HG02885 (cell line): ENCODE results near the gene GPC3.
"Not testable (repeated sequence)": the region's sequence is repeated elsewhere in the genome, so short reads cannot be mapped to it uniquely, and the experiment has no call there.

Experiments
- ATAC-seq: cut with Tn5 transposase; IDR thresholded peaks from one replicate; pipeline ENCODE4 v1.9.1; 2021; ENCODE audit warnings: mild to moderate bottlenecking; ENCODE audit not compliant: unreplicated experiment, poor library complexity

GPC3 gene

DNA sequence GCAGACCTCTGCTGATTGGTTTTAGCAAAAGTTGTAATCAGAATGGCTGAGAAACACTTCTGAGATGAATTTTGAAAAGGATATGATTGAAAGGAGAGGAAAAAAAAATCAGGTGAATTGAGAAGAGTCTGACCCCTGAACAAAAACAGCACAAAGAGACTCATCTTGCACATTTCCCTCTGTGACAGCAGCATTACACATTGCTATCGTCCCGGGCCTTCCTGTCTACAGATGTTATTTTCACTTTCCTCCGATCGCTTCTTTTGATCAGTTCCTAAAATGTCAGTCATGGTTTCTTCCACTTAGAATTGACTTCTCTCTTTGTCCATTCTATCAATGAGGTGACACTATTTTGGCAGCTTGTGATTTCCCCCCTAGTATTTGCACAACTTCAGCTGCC, 262.6 kb downstream of the GPC3 start:
- no peak for ATAC-seq

DNA sequence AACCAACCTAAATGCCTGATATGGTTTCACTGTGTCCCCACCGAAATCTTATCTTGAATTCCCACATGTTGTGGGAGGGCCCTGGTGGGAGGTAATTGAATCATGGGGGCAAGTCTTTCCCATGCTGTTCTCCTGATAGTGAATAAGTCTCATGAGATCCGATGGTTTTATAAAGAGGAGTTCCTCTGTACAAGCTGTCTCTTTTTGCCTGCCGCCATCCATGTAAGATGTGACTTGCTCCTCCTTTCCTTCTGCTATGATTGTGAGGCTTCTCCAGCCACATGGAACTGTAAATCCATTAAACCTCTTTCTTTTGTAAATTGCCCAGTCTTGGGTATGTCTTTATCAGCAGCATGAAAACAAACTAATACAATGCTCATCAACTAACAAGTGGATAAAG, 265.1 kb downstream of the GPC3 start:
- ATAC-seq = not testable (repeated sequence)

DNA sequence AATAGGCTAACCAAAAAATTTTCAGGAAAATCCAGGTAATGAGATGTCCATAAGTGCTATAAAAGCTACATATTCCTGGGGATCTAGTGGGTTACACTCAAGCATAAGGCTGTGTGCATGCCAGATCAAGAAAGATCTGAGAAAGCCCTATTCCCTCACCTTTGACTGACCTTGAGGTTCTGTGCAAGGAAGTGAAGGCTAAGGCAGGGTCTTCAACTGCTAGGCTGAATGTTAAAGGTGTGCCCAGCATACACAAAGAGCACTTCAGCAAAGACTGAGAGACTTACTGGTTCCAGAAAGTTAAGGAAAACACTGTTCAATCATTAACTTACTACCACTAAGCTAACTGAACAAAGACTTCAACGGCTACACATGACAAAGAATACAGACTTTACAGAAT, 269.7 kb downstream of the GPC3 start:
- ATAC-seq = no peak

DNA sequence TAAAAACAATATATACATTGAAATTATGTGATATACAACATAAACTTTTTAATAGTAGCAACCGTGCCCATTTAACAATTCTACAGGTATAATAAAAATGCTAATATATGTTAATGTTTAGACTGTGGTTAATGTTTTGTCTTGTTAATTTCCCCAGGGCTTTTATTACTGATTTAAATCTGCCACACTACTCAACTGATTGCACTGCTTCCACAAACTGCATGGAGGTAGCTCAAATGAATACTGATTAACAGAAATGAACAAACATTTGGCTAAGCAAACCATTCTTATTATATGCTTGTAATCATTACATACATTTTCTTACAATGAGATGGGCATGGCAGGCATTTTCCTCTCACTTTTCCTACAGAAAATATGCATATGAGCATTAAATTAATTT, 275.9 kb downstream of the GPC3 start:
- no peak for ATAC-seq

DNA sequence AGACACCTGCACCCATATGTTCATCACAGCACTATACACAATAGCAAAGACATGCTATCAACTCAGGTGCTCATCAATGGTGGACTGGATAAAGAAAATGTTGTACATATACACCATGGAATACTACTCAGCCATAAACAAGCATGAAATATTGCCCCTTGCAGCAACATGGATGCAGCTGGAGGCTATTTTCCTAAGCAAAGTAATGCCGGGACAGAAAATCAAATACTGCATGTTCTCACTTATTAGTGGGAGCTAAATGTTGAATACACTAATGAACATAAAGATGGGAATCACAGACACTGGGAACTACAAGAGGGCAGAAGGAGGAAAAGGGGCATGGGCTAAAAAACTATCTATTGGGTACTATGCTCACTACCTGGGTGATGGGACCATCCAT, 278.5 kb downstream of the GPC3 start:
- no peak for ATAC-seq

DNA sequence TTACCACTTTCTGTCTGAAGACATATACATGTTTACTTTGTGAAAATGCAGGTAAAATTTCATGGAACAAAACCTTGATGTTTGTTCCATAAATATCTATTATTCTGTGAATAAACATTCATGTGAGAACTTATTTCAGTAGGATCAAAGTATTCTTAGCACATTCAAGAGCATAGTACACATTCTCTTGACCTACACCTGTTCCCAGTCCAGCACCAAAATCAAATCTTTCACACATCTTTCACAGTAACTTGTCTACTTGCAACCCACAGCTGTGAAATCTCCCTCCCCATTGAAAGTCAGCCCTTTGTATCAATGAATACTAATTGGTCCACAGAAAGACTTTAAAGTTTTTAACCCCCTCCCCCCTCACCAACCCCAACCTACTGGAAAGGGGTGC, 283.2 kb downstream of the GPC3 start:
- no peak for ATAC-seq

DNA sequence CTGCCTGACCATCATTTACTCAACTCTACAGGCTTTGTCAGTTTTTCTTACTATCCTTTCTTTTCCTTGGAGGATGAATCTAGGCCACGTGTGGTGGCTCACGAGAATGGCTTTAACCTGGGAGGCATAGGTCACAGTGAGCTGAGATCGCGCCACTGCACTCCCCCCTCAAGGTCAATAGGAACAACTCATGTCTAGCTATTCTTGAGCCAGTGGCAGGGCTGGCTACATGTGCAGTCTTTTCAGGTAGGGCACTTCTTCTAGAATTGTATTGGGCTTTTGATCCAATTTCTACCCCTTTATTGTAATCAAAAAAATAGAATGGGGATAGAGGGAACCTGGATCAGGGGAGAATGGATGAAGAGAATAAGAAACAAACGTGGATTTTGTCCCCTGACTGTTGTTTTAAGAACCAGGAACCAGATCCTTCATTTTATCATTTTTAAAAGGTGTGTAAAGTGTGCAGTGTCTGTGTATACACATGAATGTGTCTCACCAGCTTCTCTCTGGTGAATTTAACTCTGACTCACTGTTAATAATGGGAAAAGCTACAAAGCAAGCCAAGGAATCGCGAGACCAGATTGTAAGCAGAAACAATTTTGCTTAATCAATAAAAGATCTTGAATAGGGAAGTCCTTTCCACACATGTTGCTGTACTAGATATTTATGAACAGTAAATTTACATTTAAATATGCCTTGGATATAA, 286.2 kb downstream of the GPC3 start:
- no peak for ATAC-seq

DNA sequence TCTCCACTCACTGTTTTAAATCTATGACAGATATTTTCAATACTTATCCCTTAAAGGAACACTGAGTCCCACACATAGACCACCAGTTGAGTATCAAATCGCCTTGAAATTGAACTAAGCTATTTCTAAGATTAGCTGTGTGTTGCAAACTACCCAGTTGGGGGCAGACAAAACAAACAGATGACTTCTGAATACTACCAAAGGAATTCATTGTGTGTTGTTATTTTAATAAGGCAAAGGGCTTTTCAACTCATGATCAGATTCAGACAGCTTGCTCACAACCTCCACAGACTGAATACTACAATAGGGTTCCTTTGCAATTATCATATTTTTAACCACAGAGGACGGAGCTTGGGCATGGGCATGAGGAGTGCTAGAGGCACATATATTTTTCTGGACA, 287.1 kb downstream of the GPC3 start:
- no peak for ATAC-seq

DNA sequence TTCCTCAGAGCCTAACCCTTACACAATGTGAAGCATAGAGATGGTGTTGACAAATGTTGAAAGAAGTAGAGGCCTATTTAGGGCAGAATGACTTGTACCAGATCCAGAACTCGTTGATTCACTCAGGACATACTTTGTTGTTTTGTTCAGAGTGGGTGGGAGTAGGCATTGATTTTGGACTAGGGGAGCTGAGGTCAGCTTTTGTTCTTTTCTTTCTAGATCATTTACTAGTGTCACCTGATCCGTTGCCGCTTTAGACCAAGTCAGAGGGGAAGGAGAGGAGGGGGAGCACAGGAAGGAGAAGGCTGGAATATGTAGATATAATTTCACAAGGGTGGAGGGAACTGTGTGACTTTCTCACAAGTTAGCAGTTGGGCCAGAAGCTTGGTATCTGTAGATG, 287.7 kb downstream of the GPC3 start:
- ATAC-seq = no peak

DNA sequence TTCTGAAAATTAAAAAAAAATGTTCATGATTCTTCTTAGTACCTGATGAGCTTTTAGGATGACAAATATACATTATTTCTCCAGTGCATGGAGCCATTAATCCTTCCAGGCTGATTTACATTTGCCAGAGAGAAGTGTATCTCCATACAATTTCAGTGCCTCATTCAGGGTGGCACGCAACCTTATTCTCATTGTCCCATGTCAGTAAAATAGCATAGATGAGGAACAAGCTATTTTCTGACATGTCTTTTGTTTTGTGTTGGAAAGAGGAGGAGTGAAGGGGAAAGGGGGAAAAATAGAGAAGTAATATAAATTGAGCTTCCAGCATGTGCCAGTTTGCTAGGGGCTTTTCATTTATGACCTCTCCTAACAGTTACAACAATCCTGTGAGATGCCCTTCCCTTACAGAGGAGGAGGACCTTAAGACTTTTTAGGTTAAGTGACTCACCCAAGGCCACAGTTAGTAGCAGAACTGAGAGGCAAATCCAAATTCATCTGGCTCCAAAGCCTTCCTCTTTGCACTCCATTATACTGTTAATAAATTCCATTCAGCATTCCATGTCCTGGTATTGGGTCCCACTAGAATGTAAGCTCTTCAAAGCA, 295.3 kb downstream of the GPC3 start:
- ATAC-seq = no peak

DNA sequence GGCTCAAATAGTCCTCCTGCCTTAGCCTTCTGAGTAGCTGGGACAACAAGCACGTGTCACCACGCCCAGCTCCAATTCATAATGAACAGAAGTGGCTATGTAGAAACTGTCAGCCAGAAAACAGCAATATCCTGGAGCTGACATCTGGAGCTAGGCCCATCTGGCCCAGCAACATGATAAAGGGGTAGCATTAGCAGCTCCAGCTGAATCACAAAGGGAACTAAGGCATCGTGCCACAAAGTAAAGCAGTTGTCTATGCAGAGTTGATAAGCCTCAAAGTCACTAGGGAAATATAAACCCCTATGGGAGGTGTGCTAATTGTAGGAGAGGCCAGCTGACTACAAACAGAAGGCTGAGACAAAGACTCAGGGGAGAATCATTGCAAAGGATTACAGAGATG, 299.6 kb downstream of the GPC3 start:
- no peak for ATAC-seq

DNA sequence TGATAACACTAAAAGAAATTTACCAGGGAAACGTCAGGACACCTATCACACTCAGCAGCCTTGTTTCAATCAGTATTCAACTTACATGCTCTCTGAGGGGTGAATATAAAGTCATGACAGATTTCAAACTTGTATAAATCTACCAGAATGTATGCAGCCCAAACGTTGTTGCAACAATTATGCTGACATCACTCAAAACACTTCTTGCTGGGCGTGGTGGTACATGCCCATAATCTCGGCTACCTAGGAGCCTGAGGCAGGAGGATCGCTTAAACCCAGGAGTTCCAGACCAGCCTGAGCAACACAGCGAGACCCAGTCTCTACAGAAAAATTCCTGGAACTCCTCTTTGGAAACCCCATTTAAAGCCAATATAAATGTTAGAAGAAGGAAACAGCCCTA, 303.5 kb downstream of the GPC3 start:
- ATAC-seq = no peak

DNA sequence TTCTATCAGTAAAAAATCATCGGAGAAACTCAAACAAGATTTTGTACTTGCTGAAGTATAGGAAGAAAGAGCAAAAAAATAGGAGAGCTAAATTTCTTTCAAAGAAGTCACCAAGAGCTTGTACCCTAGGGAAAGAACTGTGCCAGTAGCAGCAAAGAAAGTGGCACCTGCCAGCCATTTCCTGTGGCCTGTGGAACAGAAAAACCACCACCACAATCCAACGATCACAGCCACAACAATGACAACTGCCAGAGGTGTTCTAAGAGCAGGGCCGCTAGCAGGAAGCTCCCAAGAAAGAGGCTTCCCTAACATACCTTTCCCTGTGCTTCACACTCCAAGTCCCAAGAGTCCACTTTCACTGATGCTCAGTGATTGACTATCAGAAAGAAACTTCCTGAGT, 304.0 kb downstream of the GPC3 start:
- ATAC-seq = no peak

DNA sequence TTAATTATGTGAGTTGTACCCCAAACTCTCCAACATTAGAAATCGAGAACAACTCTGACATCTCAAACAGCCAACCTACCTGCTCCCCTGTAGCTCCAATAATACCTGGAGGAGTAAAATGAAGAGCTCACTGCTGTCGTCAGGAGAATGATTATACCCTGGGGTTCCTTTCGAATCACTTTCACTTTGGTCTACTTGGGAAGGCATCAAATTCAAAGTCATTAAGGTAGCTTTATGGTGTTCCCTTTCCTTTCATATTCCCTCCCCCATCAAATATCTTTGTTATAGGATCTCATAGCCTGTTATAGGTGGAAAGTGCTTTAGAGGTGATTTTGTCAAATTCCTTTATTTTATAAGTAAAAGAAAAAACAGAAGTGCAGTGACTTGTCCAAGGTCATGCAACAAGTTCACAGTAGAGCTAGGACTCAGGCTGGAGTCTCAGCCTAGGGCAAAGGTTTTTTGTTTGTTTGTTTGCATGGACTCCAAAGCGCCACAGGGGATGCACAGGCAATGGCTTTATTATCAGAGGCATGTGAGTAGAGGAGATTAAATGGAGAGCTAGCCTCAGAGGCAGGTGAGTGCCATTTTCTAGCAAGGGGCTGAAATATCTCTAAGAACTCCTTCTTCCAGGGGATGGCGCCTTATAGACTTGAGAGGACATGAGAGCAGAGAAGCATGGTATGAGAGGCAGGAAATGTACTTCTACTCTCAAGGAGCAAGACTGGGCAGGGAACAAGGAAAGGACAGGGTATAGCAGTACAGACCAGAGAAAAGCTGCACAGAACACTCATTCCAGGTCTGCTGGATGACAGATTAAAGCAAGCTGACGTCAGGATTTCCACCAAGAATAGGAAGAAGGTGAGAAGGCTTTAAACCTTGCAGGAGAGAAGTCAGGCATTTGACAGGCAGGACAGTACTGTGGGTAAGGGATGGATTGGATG, 308.0 kb downstream of the GPC3 start:
- ATAC-seq = no peak

DNA sequence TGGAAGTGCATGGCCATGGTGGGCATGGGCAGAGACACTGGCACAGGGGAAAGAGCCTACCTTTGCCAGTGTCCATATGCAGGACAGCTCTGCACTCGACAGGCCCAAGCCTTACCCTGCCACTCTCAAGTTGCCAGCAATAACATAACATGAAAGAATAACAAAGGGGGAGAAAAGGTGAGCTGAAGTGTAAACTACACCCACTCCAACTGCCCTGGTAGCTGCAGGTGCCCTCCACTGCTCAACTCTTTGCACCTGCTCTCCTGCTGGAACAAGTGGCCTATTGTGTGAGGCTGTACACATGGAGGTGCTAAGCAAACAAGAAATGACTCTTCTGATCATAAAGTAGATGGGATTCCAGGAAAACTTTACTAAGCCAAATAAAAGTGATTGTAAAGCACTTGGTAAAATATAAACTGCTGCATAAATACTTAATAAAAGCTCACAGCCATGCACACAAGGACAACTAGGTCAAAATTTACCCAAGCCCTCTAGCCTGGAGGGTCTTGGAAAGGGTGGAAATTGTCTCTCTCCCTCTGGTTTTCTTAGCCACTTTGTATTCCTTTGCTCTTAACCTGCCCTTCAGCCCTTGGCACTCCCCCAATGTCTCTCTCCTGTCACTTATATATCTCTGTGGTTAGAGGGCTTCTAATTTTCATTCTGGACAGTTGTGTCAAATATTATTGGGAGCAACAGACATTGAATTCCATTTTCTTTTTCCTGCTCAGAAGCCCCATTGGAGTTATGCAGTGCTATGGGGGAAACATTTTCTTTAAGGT, 308.9 kb downstream of the GPC3 start:
- ATAC-seq = no peak

DNA sequence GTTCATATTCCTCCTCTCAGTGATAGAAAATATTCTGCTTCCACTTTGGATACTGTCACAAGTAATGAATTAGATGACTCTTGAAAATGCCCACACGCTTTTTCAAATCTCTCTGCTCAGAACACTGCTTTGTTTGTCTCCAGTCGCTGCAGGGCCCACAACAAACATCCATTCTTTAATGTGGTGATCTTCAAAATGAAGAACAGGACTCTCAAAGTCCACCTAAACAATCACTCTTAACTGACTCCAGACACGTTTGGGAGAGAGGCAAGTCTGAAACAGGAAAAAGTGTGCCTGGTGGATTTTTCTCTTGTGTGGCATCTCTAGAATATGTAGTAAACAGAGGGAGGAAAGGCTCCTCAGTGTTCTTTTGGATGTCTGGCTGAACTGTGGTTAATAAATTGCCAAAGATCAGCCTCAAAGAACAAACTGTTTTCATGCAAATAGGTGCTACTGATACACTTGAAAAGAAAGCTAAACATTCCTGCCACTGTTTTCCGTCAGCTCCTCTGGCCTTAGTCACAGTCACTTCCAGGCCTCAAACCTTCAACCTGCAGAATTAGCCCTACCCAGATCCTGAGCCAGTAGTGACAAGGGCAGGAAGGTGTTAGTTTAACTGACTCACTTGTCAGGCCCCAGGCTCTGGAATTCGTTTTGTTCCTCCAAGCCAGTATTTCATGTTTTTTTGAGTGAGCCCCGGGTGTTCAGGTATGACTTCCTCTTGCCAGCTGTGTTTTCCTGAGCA, 310.5 kb downstream of the GPC3 start:
- no peak for ATAC-seq

DNA sequence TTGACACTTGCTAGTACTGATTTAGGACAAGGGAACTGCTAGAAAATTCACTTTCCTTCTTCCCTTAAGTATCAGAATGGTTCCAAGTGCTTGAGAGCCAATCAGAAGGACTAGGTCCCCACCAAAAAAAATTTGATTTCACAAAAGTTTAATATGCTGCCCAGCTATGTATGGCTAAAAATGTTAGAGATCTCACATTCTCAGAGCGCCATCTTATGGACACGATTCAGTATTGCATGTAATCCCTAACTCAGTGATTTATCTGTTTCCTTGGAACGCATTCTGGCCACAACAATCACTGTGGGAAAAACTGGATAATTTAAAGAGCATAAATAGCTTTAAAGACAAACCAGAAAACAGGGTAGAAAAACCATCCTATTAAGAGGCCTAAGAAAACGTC, 315.0 kb downstream of the GPC3 start:
- no peak for ATAC-seq

DNA sequence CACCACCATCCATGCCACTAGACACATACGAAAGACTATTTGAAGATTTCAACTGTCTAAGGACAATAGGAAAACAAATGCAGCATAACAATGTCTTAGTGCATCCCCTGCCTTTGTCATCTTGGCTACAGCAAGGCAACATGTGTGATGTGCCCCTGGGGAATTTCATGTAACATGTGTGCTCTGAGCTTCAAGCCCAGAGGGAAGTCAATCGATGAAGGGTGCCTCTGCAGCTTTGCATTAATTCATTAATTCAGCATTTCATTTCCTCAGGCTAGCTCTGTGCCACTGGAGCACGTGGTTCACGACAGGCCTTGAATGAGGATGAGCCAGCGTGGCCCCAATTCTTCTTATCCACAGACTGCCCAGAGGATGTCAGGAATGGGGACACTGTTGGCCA, 316.2 kb downstream of the GPC3 start:
- ATAC-seq = no peak

DNA sequence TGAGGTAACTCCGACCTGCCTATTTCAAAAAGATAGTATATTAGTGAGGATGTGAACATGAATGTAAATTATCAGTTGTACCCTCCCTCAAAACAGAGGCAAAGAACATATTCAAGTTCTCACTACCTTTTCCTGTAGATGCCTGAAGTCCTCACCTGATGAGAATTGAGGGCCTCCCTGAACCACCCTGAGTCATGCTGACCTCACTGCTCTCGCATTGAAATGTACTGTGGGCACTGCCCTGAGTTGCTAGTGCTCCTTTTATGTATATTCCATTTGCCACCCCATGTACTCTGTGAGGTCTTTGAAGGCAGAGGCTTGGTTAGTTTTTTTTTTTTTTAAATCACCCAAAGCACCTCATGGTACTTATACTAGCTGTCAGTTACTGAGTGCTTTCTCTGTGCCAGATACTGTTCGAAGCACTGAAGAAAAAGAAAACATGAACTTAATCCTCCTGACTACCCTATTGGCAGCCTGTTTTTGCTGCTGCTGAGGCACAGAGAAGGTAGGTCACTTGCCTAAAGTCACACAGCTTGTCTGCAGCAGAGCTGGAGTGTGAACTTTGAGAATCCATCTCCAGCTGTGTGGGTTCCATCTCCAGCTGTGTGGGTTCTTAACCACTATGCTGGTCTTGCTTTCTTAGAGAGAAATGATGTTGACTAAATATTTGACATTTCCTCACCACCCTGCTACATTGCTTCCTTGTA, 317.0 kb downstream of the GPC3 start:
- no peak for ATAC-seq
